AG09319 (cell line): ENCODE results near the gene RAI2.

Source experiments
- DNase-seq: peaks from one replicate; pipeline ENCODE4 v3.0.0-alpha.2; 2010; ENCODE audit warnings: low read depth; ENCODE audit errors: extremely low read depth
- CTCF ChIP-seq: IDR thresholded peaks from 2 replicates; pipeline ENCODE4 v1.5.1; 2011; ENCODE audit warnings: low read depth, mild to moderate bottlenecking, inconsistent platforms, low read length, moderate library complexity

Gene RAI2

GRCh38 chrX:17829566-17829965, 31.5 kb downstream of the RAI2 start:
- no peak for DNase-seq
- TF ChIP-seq CTCF: no peak

GRCh38 chrX:17828171-17828570, 32.9 kb downstream of the RAI2 start:
- no peak for TF ChIP-seq CTCF
- no peak for DNase-seq

GRCh38 chrX:17826609-17827496, 34.2 kb downstream of the RAI2 start:
- no peak for DNase-seq
- no peak for TF ChIP-seq CTCF

GRCh38 chrX:17824980-17825379, 36.1 kb downstream of the RAI2 start:
- TF ChIP-seq CTCF: no peak

DNA sequence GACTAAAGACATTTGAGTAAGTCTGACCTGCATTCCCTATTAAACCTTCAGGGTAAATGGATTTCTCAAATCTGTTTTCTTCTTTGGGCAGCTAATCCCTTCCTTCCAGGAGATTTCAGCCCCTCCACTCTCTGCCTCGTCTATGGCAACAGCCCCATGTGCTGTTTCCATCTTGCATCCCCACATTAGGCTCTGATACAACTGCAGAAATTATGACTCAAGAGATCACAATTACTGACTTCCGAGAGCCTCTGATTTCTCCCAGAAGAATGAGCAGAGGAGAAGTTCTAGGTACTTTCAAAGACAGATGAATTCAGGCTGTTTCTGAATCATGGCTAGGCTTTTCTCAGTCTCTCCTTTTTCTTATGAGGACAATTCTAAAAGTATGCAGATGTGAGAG, 38.7 kb downstream of the RAI2 start:
- no peak for DNase-seq
- TF ChIP-seq CTCF: no peak

More at GRCh38 chrX:17824980-17825379, 36.1 kb downstream of the RAI2 start:
- no peak for DNase-seq

- DNase-seq: no peak
Observed at GRCh38 chrX:17820100-17820499, 41.0 kb downstream of the RAI2 start.

More at GRCh38 chrX:17820100-17820499, 41.0 kb downstream of the RAI2 start:
- TF ChIP-seq CTCF: no peak
